Omental fat pad (tissue), 4 donors: ENCODE data around the gene NTRK1. TPM values are rescaled to one million over a fixed set of nuclear protein-coding genes. Genes with fewer than 3 reads are reported as not detected.

ENCODE experiments used
- ATAC-seq: fragments of 150-250 bp; one replicate; pipeline ENCODE4 v1.9.1; 2016; ENCODE audit warnings: mild to moderate bottlenecking, moderate library complexity; ENCODE audit not compliant: low FRiP score
- DNase-seq: peaks from one replicate; pipeline ENCODE4 v3.0.0-alpha.2; 2019; ENCODE audit warnings: low spot score
- total RNA-seq, 4 donors: library from RNA; depleted of rRNA; stranded (reverse); fragments of >200 nt; gene quantifications; one replicate each; pipeline ENCODE4 v1.1.0, GENCODE V29; 2016
- TF ChIP-seq, protein P1 (sequence below), 3 donors: fragments of 450-650 bp; IDR thresholded peaks; one replicate each; pipeline ENCODE4 v1.5.1; 2016 to 2017; ENCODE audit warnings: antibody characterized with exemption in 3 of 3, mild to moderate bottlenecking in 3 of 3, moderate library complexity in 2 of 3

Gene NTRK1
- total RNA-seq, 4 donors from 2014 or later = 1.3 to 6.3 (median 1.6) TPM

DNA sequence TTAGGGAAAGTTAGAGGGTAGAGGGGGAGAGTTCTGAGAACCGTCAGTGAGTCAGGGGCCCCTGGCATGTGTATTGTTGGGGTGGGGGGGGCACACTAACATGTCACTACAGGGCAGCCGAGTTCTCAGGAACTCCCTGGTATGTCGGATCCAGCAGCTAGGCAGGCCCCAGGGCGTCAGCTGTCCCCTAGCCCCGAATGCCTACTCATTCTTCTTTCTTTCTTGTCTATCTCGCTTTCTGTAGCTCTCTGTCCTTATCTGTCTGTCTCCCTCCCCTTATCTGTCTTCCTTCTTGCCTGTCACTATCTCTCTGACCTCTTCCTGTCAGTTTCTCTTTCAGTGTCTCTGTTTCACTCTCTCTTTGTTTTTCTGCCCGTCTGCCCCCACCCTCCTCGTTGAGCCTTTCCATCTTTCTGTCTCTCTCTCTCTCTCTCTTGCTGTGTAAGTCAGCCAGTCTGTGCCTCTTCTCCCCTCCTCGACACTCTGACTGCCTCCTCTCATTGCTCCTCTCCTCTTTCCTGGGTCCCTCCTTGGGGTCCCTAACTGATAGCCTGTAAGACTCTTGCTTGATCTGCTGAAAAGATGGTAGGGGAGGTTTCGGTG is 2.4 kb downstream of the NTRK1 start:
- no peak for DNase-seq
- ATAC-seq = no peak

DNA sequence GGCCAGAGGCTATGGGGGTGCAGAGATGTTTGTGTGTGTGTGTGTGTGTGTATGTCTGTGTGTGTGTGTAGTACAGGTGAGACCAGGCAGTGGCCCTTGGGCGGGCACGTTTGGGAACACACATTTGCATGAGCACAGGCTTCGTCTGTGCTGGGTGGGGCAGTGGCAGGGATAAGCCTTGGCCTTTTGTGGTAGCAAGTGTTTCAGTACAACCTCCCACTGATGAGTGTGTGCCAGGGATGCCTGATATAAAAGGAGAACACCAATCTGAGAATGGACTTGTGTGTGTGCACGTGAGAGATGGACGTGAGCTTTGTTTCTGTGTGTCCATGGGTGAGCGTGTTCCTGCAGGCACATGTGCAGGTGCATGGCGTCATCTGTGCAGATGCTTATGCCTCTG is 3.0 kb downstream of the NTRK1 start:
- ATAC-seq = no peak
- no peak for DNase-seq
- TF ChIP-seq, protein P1, sequence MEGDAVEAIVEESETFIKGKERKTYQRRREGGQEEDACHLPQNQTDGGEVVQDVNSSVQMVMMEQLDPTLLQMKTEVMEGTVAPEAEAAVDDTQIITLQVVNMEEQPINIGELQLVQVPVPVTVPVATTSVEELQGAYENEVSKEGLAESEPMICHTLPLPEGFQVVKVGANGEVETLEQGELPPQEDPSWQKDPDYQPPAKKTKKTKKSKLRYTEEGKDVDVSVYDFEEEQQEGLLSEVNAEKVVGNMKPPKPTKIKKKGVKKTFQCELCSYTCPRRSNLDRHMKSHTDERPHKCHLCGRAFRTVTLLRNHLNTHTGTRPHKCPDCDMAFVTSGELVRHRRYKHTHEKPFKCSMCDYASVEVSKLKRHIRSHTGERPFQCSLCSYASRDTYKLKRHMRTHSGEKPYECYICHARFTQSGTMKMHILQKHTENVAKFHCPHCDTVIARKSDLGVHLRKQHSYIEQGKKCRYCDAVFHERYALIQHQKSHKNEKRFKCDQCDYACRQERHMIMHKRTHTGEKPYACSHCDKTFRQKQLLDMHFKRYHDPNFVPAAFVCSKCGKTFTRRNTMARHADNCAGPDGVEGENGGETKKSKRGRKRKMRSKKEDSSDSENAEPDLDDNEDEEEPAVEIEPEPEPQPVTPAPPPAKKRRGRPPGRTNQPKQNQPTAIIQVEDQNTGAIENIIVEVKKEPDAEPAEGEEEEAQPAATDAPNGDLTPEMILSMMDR (IDR thresholded peaks at IDR 0.05) = no peak

More for the DNA sequence above, 2.4 kb downstream of the NTRK1 start:
- TF ChIP-seq, protein P1 (IDR thresholded peaks at IDR 0.05) = no peak

DNA sequence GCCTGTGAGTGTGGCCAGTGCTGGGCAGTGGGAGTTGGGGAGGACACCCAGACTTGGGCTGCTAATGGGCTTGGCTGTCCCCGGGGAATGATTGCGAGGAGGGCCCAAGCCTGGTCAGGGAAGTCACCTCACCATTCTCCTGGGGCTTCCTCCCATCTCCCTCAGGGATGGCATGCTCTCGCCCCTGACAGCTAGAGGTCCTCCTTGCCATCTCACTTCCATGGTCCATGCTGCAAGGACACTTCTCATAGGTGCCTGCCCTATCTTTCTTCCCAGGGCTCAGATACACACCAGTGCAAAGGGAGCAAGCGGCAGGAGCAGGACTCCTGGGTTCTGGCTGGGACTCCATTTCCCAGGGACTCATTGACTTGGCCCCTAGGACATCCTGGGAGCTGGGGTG is 4.1 kb downstream of the NTRK1 start:
- DNase-seq (no peak), ATAC-seq (no peak)
- TF ChIP-seq, protein P1 (IDR thresholded peaks at IDR 0.05) = no peak

DNA sequence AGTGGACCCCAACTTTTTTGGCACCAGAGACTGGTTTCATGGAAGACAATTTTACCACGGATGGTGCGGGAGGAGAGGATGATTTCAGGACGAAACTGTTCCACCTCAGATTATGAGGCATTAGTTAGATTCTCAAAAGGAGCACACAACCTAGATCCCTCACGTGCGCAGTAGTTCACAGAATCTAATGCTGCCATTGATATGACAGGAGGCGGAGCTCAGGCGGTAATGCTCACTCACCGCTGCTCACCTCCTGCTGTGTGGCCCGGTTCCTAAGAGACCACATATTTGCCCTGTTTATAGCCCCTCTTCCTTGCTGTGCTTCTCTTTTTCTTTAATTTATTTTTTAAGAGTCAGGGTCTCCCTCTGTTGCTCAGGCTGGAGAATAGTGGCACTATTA is 4.6 kb downstream of the NTRK1 start:
- ATAC-seq (no peak), DNase-seq (no peak)
- TF ChIP-seq, protein P1 (IDR thresholded peaks at IDR 0.05) = no peak

DNA sequence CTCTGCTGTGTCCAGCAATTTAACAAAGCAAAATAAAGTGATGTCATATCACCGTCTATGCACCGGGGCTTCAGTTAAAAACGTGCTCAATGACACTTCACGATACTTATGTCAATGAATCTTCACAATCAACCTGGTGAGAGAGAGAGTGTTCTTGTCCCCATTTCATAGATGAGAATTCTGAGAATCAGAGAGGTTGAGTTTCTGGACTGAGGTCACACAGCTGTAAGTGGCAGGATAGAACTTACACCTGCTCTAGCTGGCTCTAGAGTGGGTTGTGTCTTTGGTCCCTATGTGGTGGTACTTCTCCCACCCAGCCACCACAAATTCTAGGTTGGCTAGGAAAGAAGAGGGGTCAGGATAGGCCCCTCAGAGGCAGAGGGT is 5.2 kb downstream of the NTRK1 start:
- TF ChIP-seq, protein P1 (IDR thresholded peaks at IDR 0.05) = no peak
- ATAC-seq = no peak
- DNase-seq = no peak

DNA sequence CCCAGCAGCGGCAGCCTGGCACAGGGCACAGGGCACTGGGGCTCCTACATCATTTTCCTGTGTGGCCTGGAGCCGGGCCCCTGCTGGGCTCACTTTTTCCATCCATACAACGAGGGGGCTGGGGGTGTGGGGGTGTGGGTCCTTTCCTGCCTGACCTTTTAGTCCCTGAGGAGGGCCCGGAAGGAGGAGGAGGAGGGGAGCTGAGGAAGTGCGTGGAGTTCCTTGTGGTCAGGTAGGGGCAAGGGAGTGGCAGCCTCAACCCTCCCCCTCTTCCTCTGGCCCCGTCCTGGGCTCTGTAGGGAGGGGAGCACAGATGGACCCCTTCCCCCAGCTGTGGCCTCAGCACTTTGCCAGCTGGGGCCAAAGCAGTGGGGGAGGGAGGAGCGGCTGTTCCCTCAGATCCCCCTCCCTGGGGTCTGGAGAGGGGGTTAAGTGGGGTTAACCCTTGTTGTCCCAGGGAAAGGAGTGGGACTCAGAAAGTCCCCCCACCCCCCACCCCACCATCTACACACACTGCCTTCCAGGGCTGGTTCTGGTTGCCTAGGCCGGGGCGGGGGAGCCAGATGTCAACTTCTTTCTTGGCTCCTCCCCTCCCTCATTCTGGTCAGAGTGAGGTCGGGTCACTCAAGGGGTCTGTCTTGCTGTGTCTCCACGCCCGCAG is 5.7 kb downstream of the NTRK1 start:
- TF ChIP-seq, protein P1 (IDR thresholded peaks at IDR 0.05) = no peak
- ATAC-seq = no peak
- no peak for DNase-seq

DNA sequence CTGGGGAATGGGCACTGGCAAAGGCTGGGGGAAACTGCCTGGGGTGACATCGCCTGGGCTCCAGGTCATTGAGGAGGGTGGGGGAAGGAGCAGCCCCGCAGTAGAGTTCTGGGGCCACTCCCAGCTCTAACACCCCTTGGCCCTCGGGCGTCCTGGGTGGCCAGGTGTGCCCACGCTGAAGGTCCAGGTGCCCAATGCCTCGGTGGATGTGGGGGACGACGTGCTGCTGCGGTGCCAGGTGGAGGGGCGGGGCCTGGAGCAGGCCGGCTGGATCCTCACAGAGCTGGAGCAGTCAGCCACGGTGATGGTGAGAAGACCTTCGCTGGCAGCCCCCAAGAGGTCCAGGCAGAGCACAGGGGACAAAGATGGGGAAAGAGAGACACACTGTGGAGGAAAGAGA is 7.7 kb downstream of the NTRK1 start:
- ATAC-seq (no peak), DNase-seq (no peak)
- TF ChIP-seq, protein P1 (IDR thresholded peaks at IDR 0.05) = no peak
